ENCODE measurements around the gene AMDHD2.
A peak's percentile ranks its signal among the peaks of the same experiment; 100 is the strongest.

The AMDHD2 gene

DNA sequence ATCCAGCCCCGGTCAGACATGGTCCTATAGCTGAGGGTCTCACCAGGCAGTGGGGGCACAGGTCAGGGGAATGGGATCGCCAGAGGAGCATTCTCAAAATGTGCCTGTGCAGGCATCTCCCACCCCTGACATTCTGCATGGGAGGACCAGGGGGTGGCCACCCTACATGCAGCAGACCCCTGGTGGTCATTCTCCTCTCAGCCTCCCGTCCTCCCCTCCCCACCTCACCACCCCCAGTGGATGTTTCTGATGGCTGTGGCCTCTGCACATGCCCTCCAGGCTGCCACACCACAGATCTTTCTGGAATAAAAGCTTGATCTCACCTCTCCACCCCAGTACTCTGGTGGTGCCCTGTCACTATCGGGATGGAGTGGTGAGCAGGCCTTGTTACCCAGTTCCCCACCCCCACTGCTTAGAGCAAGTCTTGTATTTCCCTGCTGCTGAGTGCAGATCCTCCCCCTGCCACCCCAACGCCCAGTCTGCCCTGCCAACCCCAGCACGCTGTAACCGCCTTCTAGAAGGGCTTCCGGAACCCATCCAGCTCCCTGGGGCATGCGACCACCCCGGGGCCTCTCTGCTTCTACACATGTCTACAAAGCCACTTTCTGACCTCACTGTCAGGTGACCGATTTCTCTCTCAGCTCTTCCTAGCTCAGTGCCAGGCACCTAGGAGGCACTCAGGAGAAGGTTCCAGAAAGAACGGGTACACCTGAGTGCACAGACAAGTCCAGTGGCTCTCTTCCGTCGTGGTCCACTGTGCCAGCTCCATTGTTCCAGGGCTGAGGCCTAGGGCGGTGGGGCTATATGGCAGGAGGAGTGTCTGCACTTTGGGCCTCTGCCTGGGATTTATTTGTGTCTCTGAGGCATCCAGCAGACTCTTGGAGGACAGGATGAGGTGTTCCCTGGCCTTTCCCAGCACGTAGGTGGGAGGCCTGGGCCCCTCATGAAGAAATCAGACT, 36.0 kb upstream of the AMDHD2 start:
- no peak for DNase-seq

- DNase-seq = no peak
Observed at GRCh38 chr16:2484898-2485508, 35.2 kb upstream of the AMDHD2 start.

- DNase-seq = no peak
Observed at GRCh38 chr16:2485811-2486507, 34.2 kb upstream of the AMDHD2 start.

- DNase-seq = peak; percentile 89
Observed at GRCh38 chr16:2486645-2487516, 33.3 kb upstream of the AMDHD2 start.

DNA sequence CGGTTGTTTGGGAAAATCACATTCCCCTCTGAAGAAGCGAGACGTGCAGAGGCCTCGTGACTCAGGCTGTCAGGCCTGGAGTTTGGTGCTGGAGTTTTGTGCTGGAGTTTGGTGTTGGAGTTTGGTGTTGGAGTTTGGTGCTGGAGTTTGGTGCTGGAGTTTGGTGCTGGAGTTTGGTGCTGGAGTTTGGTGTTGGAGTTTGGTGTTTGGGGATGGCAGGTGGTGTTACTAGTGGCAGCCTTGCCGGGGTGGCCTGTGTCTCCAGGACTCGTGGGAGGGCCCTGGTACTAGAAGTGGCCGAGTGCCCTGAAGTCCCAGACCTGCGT, 32.7 kb upstream of the AMDHD2 start:
- no peak for DNase-seq

DNA sequence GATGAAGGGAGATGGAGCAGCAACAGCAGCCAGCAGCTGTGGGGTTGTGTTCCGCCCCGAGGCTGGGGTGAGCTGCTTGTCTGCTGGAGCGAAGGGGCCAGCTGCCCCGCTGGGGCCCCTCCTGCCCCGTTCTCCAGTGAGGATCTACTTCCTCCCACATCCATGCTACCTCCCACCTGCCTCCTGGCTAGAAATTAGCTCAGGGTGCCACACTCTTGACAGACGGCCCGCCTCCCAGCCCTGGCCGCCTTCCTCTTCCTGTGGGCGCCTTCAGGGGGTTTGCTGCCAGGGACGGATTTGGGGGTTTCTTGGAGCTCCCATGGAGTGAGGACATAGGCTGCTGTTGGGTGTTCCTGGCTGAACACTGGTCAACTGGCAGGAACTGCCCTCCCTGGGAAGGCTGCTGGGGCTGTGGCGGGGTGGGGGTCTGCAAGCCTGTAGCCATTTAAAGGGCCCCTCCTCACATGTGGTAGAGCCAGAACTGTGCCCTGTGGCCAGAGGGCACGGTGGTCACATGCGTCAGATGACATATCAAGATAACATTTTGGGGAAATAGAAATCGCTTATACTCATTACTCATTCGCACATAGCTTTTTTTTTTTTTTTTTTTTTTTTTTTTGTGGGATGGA, 32.2 kb upstream of the AMDHD2 start:
- DNase-seq = no peak

DNA sequence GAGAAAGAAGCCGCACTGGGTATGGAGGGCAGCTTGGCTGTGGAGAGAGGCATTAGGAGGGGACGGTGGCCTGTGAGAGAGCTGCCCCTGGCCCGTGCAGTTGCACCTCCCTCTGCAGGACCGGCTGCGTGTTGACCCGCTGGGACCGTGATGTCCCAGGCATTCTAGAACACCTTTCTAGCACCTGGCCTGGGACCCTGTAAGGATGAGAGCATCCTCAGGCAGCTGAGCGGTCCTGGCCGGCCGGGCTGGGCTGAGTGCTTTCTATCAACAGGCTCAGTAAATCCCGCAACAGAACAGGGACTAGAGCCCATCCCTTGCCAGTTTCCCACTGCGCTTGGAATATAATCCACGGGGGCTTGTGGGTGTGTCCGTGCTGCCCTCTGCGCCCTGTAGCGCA, 30.6 kb upstream of the AMDHD2 start:
- DNase-seq = no peak

- DNase-seq = no peak
Observed at GRCh38 chr16:2490190-2491105, 29.7 kb upstream of the AMDHD2 start.

- no peak for DNase-seq
Observed at GRCh38 chr16:2492292-2492691, 27.9 kb upstream of the AMDHD2 start.

DNA sequence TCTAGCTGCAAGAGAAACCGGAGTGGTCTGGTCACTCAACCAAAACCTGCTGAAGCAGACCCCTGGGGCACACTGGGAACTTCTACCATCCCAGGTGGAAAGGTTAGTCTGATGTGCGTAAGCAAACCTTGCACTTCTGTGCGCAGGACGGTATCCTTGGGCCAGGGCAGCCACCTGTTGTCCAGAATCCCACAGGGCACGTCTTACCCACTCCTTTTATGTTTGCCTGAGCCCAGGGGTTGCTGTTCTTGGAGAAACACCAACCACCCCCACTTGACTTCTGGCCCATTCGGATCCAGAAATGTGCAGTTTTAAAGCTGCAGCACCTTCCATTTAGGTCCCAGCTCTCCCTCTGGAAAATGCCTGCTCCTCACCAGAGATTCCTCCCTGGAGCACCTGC, 26.6 kb upstream of the AMDHD2 start:
- no peak for DNase-seq

GRCh38 chr16:2494616-2495015, 25.6 kb upstream of the AMDHD2 start:
- no peak for DNase-seq

DNA sequence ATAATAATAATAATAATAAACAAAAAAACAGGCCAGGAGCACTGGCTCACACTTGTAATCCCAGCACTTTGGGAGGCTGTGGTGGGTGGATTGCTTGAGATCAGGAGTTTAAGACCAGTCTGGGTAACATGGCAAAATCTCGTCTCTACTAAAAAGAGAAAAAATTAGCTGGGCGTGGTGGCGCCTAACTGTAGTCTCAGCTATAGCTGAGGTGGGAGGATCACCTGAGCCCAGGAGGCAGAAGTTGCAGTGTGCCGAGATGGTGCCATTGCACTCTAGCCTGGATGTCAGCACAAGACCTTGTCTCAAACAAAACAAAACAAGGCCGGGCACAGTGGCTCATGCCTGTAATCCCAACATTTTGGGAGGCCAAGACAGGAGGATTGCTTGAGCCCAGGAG, 25.1 kb upstream of the AMDHD2 start:
- no peak for DNase-seq

DNA sequence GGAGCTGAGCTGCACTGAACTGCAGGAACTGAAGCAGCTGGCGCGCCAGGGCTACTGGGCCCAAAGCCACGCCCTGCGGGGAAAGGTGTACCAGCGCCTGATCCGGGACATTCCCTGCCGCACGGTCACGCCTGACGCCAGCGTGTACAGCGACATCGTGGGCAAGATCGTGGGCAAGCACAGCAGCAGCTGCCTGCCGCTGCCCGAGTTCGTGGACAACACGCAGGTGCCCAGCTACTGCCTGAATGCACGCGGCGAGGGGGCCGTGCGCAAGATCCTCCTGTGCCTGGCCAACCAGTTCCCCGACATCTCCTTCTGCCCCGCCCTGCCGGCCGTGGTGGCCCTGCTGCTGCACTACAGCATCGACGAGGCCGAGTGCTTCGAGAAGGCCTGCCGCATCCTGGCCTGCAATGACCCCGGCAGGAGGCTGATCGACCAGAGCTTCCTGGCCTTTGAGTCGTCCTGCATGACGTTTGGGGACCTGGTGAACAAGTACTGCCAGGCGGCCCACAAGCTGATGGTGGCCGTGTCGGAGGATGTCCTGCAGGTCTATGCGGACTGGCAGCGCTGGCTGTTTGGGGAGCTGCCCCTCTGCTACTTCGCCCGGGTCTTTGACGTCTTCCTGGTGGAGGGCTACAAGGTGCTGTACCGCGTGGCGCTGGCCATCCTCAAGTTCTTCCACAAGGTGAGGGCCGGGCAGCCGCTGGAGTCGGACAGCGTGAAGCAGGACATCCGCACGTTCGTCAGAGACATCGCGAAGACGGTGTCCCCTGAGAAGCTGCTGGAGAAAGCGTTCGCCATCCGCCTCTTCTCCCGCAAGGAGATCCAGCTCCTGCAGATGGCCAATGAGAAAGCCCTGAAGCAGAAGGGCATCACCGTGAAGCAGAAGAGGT, 23.7 kb upstream of the AMDHD2 start:
- DNase-seq = no peak

GRCh38 chr16:2497116-2497630, 23.0 kb upstream of the AMDHD2 start:
- DNase-seq = no peak

DNA sequence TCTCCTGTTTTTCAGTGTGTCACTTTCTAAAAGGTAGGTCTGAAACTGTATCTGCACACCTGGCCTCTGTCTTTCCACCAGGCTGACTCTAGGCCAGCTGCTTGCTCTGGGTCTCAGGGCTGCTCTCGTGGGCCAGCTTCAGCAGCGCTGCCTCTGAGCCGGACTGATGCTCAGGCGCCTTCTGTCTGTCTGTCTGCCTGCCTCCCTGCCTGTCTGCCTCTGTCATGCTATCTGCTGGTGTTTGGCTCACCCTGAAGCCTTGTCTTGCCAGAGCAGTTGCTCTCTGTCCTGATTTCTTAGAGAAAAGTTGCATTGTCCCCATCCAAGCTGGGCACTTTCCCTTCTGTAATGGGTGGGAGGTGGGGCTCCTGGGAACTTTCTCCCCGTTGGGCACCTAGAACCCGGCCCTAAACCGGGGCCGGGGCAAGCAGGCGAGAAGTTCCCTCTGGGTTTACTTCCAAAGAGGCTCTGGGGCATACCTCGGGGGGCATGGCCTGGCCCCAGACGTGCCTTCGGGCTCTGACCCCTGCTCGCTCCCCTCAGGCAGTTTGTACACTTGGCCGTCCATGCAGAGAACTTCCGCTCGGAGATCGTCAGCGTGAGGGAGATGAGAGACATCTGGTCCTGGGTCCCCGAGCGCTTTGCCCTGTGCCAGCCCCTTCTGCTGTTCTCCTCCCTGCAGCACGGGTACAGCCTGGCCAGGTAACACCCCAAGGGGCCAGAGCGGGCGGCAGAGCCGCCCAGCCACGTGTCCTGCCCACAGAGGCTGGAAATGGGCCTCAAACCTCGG, 22.3 kb upstream of the AMDHD2 start:
- DNase-seq = no peak

GRCh38 chr16:2498531-2499253, 21.5 kb upstream of the AMDHD2 start:
- no peak for DNase-seq

DNA sequence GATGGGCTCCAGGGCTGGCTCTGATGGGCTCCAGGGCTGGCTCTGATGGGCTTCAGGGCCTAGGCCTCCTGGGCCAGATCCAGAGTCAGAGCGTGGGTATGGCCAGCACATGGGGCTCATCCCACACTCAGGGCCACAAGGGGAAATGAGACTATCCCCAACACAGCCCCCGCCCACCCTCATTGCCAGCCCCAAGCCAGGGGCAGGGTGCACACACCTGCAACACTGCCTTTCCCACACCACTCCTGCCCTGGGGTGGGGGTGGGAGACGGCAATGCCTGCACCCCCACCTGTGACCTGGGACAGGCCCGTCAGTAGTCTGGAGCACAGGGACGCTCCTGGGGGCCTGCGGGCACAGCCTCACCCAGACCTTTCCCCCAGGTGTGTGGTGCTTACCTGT, 20.7 kb upstream of the AMDHD2 start:
- no peak for DNase-seq

DNA sequence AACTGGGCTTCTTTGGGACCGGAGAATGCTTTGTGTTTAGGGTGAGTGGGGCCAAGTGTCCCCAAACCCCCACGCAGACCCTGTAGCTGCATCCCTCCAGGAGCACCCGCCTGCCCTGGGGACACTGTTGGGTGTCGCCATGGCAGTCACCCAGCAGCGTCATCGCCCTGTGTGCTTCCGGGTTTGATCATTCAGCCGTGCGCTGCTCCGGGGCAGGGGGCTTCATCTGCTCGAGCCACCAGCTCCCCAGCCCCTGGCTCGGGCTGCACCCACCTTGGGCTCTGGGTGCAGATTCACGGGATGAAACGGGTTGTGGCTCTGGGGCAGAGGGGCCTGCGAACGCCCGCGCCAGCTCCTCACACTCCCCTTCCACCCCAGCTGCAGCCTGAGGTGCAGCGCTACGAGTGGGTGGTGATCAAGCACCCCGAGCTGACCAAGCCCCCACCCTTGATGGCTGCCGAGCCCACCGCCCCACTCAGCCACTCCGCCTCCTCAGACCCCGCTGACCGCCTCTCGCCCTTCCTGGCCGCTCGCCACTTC, 20.2 kb upstream of the AMDHD2 start:
- DNase-seq = no peak
